ENCODE results near the gene CDH3.
A peak's percentile ranks its signal among the peaks of the same experiment; 100 is the strongest.

Gene CDH3

DNA sequence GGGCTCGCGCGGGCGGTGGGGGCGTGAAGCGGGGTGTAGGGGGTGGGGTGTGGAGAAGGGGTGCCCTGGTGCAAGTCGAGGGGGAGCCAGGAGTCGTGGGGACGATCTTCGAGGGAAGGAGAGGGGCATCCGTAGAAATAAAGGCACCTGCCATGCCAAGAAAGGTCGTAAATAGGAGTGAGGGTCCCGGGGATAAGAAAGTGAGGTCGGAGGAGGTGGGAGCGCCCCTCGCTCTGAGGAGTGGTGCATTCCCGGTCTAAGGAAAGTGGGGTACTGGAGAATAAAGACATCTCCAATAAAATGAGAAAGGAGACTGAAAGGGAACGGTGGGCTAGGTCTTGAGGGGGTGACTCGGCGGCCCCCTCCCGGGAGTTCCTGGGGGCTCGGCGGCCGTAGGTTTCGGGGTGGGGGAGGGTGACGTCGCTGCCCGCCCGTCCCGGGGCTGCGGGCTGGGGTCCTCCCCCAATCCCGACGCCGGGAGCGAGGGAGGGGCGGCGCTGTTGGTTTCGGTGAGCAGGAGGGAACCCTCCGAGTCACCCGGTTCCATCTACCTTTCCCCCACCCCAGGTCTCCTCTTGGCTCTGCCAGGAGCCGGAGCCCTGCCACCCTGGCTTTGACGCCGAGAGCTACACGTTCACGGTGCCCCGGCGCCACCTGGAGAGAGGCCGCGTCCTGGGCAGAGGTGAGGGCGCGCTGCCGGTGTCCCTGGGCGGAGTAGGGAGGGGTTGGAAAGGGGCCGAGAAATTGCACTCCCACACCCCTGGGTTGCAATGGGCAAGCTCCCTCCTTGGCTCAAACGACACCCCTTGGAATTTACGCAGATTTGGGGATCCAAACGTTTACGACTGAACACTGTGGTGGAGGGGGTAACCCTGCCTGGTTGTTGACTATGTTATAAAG is 92.9 kb downstream of the CDH3 start:
- H3K36me3 ChIP-seq (ENCODE audit: insufficient read depth, low read length) = no peaks in the 10 kb centered on the region
- H3K27me3 ChIP-seq (ENCODE audit: insufficient read depth, low read length) = peaks cover 38% of the 10 kb centered on the region
- no peak overlapping the region for H3K27ac ChIP-seq (ENCODE audit: low read depth, low read length)
- H3K4me3 ChIP-seq (ENCODE audit: low read depth, low read length) = 0 out of 2 replicates have a peak overlapping the region, but pooled peaks have one; percentile 45
- peaks cover 7% of the 10 kb centered on the region for H3K4me1 ChIP-seq (ENCODE audit: control insufficient read depth, insufficient read depth, low read length, unreplicated experiment)
- H3K79me2 ChIP-seq (ENCODE audit: control insufficient read depth, insufficient read depth, low read length, unreplicated experiment) = no peaks in the 10 kb centered on the region
- H2AFZ ChIP-seq (ENCODE audit: low read length, unreplicated experiment) = no peak overlapping the region

DNA sequence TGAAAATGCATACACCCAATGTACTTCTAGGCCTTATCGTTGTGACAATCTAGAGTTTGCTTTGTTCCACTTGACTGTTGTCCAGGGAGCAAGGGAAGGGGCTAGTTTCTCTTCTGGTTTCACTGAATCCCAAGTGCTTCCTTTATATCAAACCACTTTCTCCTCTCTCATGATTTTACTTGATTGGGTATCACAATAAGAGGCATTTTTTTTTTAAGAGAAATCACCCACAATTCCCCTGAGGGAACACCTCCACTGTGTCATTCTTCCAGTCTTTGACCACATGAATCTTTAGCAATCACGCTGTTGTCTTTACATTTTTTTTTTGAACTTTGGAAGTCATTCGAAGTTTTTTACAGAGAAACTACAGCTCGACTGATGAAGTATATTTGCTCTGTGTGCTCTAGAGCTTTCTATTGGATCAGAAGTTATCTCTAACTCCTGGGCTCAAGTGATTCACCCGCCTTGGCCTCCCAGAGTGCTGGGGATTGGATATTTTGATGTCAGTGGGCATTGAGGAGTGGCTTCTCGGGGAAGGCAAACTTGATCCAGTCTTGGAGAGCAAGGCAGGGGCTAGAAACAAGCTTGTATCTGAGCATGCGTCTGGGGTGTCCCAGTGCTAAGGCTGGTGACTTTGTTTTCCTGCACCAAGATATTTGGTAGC is 95.0 kb downstream of the CDH3 start:
- H3K27ac ChIP-seq (ENCODE audit: low read depth, low read length) = no peak overlapping the region
- peaks cover 38% of the 10 kb centered on the region for H3K27me3 ChIP-seq (ENCODE audit: insufficient read depth, low read length)
- no peak overlapping the region for H2AFZ ChIP-seq (ENCODE audit: low read length, unreplicated experiment)
- no peaks in the 10 kb centered on the region for H3K79me2 ChIP-seq (ENCODE audit: control insufficient read depth, insufficient read depth, low read length, unreplicated experiment)
- H3K4me1 ChIP-seq (ENCODE audit: control insufficient read depth, insufficient read depth, low read length, unreplicated experiment) = peaks cover 7% of the 10 kb centered on the region
- no peak overlapping the region for H3K4me3 ChIP-seq (ENCODE audit: low read depth, low read length)
- no peaks in the 10 kb centered on the region for H3K36me3 ChIP-seq (ENCODE audit: insufficient read depth, low read length)

- H3K4me1 ChIP-seq (ENCODE audit: control insufficient read depth, insufficient read depth, low read length, unreplicated experiment) = peaks cover 7% of the 10 kb centered on the region
- H3K36me3 ChIP-seq (ENCODE audit: insufficient read depth, low read length) = no peaks in the 10 kb centered on the region
- no peak overlapping the region for H2AFZ ChIP-seq (ENCODE audit: low read length, unreplicated experiment)
- no peak overlapping the region for H3K27ac ChIP-seq (ENCODE audit: low read depth, low read length)
- no peaks in the 10 kb centered on the region for H3K79me2 ChIP-seq (ENCODE audit: control insufficient read depth, insufficient read depth, low read length, unreplicated experiment)
- H3K4me3 ChIP-seq (ENCODE audit: low read depth, low read length) = no peak overlapping the region
- H3K27me3 ChIP-seq (ENCODE audit: insufficient read depth, low read length) = peaks cover 36% of the 10 kb centered on the region
Measured at GRCh38 chr16:68740628-68741346, 95.7 kb downstream of the CDH3 start.

GRCh38 chr16:68743664-68744063 is 98.6 kb downstream of the CDH3 start:
- Histone ChIP-seq H2AFZ (ENCODE audit: low read length, unreplicated experiment) (no peak overlapping the region), H3K4me1 (ENCODE audit: control insufficient read depth, insufficient read depth, low read length, unreplicated experiment) (no peaks in the 10 kb centered on the region), H3K79me2 (ENCODE audit: control insufficient read depth, insufficient read depth, low read length, unreplicated experiment) (no peaks in the 10 kb centered on the region), H3K36me3 (ENCODE audit: insufficient read depth, low read length) (no peaks in the 10 kb centered on the region), H3K4me3 (ENCODE audit: low read depth, low read length) (no peak overlapping the region), H3K27me3 (ENCODE audit: insufficient read depth, low read length) (peaks cover 8% of the 10 kb centered on the region), H3K27ac (ENCODE audit: low read depth, low read length) (no peak overlapping the region)

- Histone ChIP-seq H3K36me3 (ENCODE audit: insufficient read depth, low read length) (no peaks in the 10 kb centered on the region), H3K4me3 (ENCODE audit: low read depth, low read length) (no peak overlapping the region), H3K4me1 (ENCODE audit: control insufficient read depth, insufficient read depth, low read length, unreplicated experiment) (no peaks in the 10 kb centered on the region), H2AFZ (ENCODE audit: low read length, unreplicated experiment) (no peak overlapping the region), H3K79me2 (ENCODE audit: control insufficient read depth, insufficient read depth, low read length, unreplicated experiment) (no peaks in the 10 kb centered on the region), H3K27ac (ENCODE audit: low read depth, low read length) (no peak overlapping the region), H3K27me3 (ENCODE audit: insufficient read depth, low read length) (peaks cover 7% of the 10 kb centered on the region; the same call in 1 of the 2 replicates)
Measured at GRCh38 chr16:68744744-68745280, 99.7 kb downstream of the CDH3 start.

- no peaks in the 10 kb centered on the region for H3K36me3 ChIP-seq (ENCODE audit: insufficient read depth, low read length)
- no peak overlapping the region for H2AFZ ChIP-seq (ENCODE audit: low read length, unreplicated experiment)
- no peaks in the 10 kb centered on the region for H3K79me2 ChIP-seq (ENCODE audit: control insufficient read depth, insufficient read depth, low read length, unreplicated experiment)
- H3K27me3 ChIP-seq (ENCODE audit: insufficient read depth, low read length) = peaks cover 7% of the 10 kb centered on the region; the same call in 1 of the 2 replicates
- H3K27ac ChIP-seq (ENCODE audit: low read depth, low read length) = no peak overlapping the region
- no peak overlapping the region for H3K4me3 ChIP-seq (ENCODE audit: low read depth, low read length)
- H3K4me1 ChIP-seq (ENCODE audit: control insufficient read depth, insufficient read depth, low read length, unreplicated experiment) = no peaks in the 10 kb centered on the region
Measured at GRCh38 chr16:68746951-68747350, 101.8 kb downstream of the CDH3 start.

DNA sequence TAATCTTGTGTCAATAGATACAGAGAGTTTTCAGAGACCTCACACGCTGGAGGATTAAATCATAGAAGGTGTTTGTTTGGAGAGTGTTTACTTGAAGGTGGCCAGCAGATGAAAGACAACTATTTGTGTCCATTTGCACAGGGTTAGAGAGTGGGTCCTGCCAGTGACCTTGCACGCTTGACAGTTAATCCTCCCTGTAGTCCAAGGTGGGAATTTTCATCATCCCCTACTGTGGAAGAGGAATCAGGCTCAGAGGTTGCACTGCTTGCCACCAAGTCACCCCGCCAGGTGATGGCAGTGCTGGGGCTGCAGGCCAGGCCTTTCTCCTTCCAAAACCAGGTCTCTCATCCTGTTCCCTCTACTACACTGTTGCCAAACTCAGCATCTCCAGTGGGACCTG is 104.3 kb downstream of the CDH3 start:
- H3K79me2 ChIP-seq (ENCODE audit: control insufficient read depth, insufficient read depth, low read length, unreplicated experiment) = no peaks in the 10 kb centered on the region
- no peak overlapping the region for H3K27ac ChIP-seq (ENCODE audit: low read depth, low read length)
- peaks cover 1% of the 10 kb centered on the region for H3K27me3 ChIP-seq (ENCODE audit: insufficient read depth, low read length)
- no peaks in the 10 kb centered on the region for H3K4me1 ChIP-seq (ENCODE audit: control insufficient read depth, insufficient read depth, low read length, unreplicated experiment)
- H3K36me3 ChIP-seq (ENCODE audit: insufficient read depth, low read length) = no peaks in the 10 kb centered on the region
- H2AFZ ChIP-seq (ENCODE audit: low read length, unreplicated experiment) = no peak overlapping the region
- H3K4me3 ChIP-seq (ENCODE audit: low read depth, low read length) = no peak overlapping the region

Data from ACC112 (cell line).